Tibial artery (tissue), 4 donors: ENCODE measurements around the gene AQP5.

ENCODE experiments used
- DNase-seq, 2 donors: peaks; one replicate each; pipeline ENCODE4 v3.0.0-alpha.2; 2019
- H3K27ac ChIP-seq, 2 donors: fragments of 200-600 bp; sonication (generic) in 1 of 2; 1 replicate in 1 of 2; 2 replicates in 1 of 2; pipeline ENCODE4 v1.5.1; 2018 to 2019; ENCODE audit warnings: mild to moderate bottlenecking in 1 of 2
- H3K27me3 ChIP-seq, 2 donors: fragments of 200-600 bp; sonication (generic) in 1 of 2; one replicate each; pipeline versions ENCODE4 v1.5.1 to v1.6.0; 2016 to 2019
- H3K36me3 ChIP-seq, 3 donors: fragments of 200-600 bp; sonication (generic) in 2 of 3; one replicate each; pipeline ENCODE4 v1.5.1; 2016 to 2019; ENCODE audit warnings: mild to moderate bottlenecking in 2 of 3
- H3K4me1 ChIP-seq, 4 donors: fragments of 200-600 bp; sonication (generic) in 2 of 4; 1 replicate in 3 of 4; 2 replicates in 1 of 4; pipeline ENCODE4 v1.5.1; 2016 to 2019
- H3K4me3 ChIP-seq, 2 donors: fragments of 200-600 bp; sonication (generic) in 1 of 2; 1 replicate in 1 of 2; 2 replicates in 1 of 2; pipeline ENCODE4 v1.5.1; 2018 to 2019; ENCODE audit warnings: mild to moderate bottlenecking in 2 of 2
- H3K9me3 ChIP-seq, 3 donors: fragments of 200-600 bp; sonication (generic) in 1 of 3; one replicate each; pipeline ENCODE4 v1.5.1; 2016 to 2019
- intact Hi-C: fragments of 100-400 bp; cut with DNase I; formaldehyde crosslinking; loops from one replicate; pipeline ENCODE4 v1.15.0; 2023; ENCODE audit warnings: low total_unique reads
- TF ChIP-seq, protein P1 (sequence below), 2 experiments: fragments of 200-600 bp in 1 of 2; fragments of 450-650 bp in 1 of 2; IDR thresholded peaks; one replicate each; pipeline ENCODE4 v1.5.1; 2017 to 2019; ENCODE audit warnings: antibody characterized with exemption in 2 of 2, mild to moderate bottlenecking in 1 of 2, moderate library complexity in 1 of 2

Gene AQP5

DNA sequence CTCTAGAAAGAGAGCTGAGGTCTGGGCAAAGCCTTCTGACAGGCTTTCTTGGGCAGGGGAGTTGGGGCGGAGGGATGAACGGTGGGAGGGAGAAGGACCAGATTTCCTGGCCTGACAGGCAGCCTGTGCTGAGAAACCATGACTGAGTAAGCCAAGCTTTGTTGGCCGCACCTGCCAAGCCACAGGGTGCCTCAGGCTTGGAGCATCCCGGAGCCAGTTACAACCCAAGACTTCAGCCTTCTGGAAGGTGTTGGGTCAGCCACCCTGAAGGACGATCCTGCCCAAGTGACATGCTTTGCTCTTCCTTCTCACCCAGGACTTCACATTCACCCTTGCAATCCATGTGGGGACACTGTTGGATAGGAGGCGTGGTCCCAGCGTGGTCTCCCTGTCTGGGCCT is 32.1 kb upstream of the AQP5 start:
- Histone ChIP-seq H3K27me3 (peaks cover 0 to 5% of the 10 kb centered on the region in 2 donors), H3K36me3 (no peaks in the 10 kb centered on the region), H3K4me1 (no peaks in the 10 kb centered on the region), H3K27ac (no peak overlapping the region), H3K9me3 (no peaks in the 10 kb centered on the region), H3K4me3 (no peak overlapping the region)
- DNase-seq, result no peak
- intact Hi-C loops, result no loop called here
- TF ChIP-seq, protein P1, sequence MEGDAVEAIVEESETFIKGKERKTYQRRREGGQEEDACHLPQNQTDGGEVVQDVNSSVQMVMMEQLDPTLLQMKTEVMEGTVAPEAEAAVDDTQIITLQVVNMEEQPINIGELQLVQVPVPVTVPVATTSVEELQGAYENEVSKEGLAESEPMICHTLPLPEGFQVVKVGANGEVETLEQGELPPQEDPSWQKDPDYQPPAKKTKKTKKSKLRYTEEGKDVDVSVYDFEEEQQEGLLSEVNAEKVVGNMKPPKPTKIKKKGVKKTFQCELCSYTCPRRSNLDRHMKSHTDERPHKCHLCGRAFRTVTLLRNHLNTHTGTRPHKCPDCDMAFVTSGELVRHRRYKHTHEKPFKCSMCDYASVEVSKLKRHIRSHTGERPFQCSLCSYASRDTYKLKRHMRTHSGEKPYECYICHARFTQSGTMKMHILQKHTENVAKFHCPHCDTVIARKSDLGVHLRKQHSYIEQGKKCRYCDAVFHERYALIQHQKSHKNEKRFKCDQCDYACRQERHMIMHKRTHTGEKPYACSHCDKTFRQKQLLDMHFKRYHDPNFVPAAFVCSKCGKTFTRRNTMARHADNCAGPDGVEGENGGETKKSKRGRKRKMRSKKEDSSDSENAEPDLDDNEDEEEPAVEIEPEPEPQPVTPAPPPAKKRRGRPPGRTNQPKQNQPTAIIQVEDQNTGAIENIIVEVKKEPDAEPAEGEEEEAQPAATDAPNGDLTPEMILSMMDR (IDR thresholded peaks at IDR 0.05), result no peak

DNA sequence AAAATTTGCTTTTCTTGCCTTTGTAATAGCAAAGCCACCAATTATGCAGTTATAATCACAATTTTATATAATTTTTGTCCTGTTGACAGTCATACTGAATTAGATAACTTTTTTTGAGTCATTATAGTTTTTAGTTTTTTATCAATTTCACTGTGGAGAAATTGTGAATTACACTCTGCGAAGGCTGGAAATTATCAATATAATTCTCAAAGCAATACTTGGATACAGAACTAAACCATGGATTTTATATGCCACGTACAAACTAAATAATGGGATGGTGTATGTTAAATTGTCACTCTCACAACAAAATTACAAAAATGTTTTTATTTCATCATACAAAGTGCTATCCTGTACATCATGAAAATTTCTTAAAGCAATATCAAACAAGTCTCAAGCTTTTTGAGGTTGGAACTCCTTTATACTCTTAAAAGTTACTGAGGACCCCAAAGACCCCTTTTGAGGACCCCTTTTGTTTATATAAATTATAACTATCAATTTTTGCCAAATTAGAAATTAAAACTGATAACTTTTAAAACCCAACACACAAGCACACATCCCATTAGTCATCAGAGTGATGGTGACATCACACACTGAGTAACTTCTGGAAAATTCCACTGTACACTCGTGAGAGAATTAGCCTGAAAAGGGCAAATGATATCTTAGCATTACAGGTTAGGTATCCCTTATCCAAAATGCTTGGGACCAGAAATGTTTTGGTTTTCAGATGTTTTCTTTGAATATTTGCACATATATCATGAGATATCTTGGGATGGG is 31.0 kb upstream of the AQP5 start:
- Histone ChIP-seq H3K36me3 (no peaks in the 10 kb centered on the region), H3K4me1 (no peaks in the 10 kb centered on the region), H3K9me3 (no peaks in the 10 kb centered on the region), H3K27ac (no peak overlapping the region), H3K4me3 (no peak overlapping the region), H3K27me3 (peaks cover 0 to 5% of the 10 kb centered on the region in 2 donors)
- intact Hi-C loops, result no loop called here
- TF ChIP-seq, protein P1 (IDR thresholded peaks at IDR 0.05), result no peak
- no peak for DNase-seq

DNA sequence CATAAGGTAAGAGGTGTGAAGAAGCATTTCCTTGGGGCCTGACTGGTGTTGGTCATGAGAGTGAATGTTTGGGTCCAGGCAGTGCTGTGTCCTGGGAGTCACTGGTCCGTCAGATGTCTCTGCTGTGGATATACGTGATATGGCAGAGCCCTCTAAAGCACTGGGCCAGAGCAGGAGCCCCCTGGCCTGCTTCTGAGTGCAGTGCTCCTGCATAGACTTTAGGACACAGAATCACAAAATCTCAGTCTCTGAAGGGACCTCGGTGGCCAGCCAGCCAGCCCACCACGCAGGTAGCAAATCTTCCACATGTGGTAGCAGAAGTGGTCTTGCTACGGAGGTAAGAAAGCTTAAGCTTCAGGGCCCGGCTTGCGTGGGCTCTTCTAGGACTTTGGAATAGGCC is 29.6 kb upstream of the AQP5 start:
- no peak for DNase-seq

DNA sequence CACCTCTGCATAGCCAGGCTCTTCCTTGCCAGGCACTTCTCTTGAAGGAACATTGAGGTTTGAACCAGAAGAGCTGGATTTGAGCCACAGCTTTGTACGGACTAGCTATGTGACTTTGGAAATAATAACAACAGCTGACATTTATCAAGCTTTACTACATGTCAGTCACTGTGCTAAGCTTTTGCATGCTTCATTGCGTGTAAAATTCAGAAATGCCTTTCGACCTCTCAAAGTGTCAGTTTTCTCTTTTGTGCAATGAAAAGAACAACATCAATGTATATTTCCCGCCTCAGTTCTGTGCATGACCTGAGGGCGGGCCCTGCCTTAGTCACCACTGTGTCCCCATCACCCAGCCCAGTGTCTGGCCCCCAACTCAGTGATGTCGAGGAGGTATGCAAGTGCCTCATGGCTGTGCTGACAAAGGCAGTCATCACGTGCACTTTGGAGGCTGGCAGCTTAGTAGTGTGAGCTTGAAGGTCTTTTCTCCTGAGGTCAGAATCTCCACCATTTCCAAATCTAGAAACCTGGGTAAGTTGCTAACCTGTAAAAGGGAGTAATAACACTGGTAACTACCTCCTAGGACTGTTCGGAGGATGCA is 29.0 kb upstream of the AQP5 start:
- no peaks in the 10 kb centered on the region for H3K9me3 ChIP-seq
- no peaks in the 10 kb centered on the region for H3K36me3 ChIP-seq
- intact Hi-C loops, result no loop called here
- H3K27me3 ChIP-seq, result peaks cover 0 to 5% of the 10 kb centered on the region in 2 donors
- no peaks in the 10 kb centered on the region for H3K4me1 ChIP-seq
- TF ChIP-seq, protein P1 (IDR thresholded peaks at IDR 0.05), result no peak
- no peak overlapping the region for H3K27ac ChIP-seq
- H3K4me3 ChIP-seq, result no peak overlapping the region
- DNase-seq, result no peak

More for the DNA sequence above, 29.6 kb upstream of the AQP5 start:
- intact Hi-C loops, result no loop called here
- no peaks in the 10 kb centered on the region for H3K36me3 ChIP-seq
- H3K27ac ChIP-seq, result no peak overlapping the region
- peaks cover 0 to 5% of the 10 kb centered on the region in 2 donors for H3K27me3 ChIP-seq
- H3K4me3 ChIP-seq, result no peak overlapping the region
- H3K9me3 ChIP-seq, result no peaks in the 10 kb centered on the region
- TF ChIP-seq, protein P1 (IDR thresholded peaks at IDR 0.05), result no peak
- H3K4me1 ChIP-seq, result no peaks in the 10 kb centered on the region

DNA sequence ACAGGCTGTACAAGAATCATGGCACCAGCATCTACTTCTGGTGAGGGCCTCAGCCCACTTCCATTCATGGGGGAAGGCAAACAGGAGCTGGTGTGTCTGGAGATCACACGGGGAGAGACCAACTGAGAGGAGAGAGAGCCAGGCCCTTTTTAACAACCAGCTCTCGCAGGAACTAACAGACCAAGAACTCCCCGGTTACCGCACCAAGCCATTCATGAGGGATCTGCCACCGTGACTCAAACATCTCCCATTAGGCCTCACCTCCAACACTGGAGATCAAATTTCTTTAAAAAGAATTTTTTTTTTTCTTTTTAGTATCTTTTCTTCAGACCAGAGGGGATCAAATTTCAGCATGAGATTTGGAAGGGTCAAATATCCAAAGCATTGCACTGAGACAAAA is 27.9 kb upstream of the AQP5 start:
- H3K27me3 ChIP-seq, result peaks cover 0 to 5% of the 10 kb centered on the region in 2 donors
- intact Hi-C loops, result no loop called here

More for the DNA sequence above, 27.9 kb upstream of the AQP5 start:
- DNase-seq, result no peak
- Histone ChIP-seq H3K36me3 (no peaks in the 10 kb centered on the region), H3K9me3 (no peaks in the 10 kb centered on the region), H3K4me3 (no peak overlapping the region), H3K27ac (no peak overlapping the region), H3K4me1 (no peaks in the 10 kb centered on the region)
- TF ChIP-seq, protein P1 (IDR thresholded peaks at IDR 0.05), result no peak
